Measurements from ENCODE around the gene SSTR3.

SSTR3 gene

GRCh38 chr22:37245740-37246139 lies 33.5 kb upstream of the SSTR3 start:
- no peak for DNase-seq (ENCODE audit: low read depth in 1 of 2, low spot score in 1 of 2)
- H3K27me3 ChIP-seq (ENCODE audit: insufficient read depth, poor library complexity, severe bottlenecking): no peaks in the 10 kb centered on the region
- no peak overlapping the region for H3K4me3 ChIP-seq (replicated peaks; ENCODE audit: insufficient read depth, low read length)
- no peak for TF ChIP-seq GABPA (IDR thresholded peaks at IDR 0.05; ENCODE audit: low read depth)
- TF ChIP-seq POLR2AphosphoS5 (IDR thresholded peaks at IDR 0.05; ENCODE audit: low read depth): no peak
- TF ChIP-seq CTCF (IDR thresholded peaks at IDR 0.05; ENCODE audit: insufficient read depth, low read length): no peak
- no peak for TF ChIP-seq SPI1 (IDR thresholded peaks at IDR 0.05; ENCODE audit: borderline replicate concordance, low read depth)
- no peak for TF ChIP-seq REST (IDR thresholded peaks at IDR 0.05; ENCODE audit: insufficient replicate concordance, low read depth)
- peak overlapping the region; percentile 92 for H3K27ac ChIP-seq (replicated peaks)

- H3K4me3 ChIP-seq (replicated peaks; ENCODE audit: insufficient read depth, low read length): peak overlapping the region; percentile 93; the same call in 1 of the 2 replicates
- H3K27ac ChIP-seq (replicated peaks): peak overlapping the region; percentile 92
- peak in 1 of 2 experiments; percentile 74 for DNase-seq (ENCODE audit: low read depth in 1 of 2, low spot score in 1 of 2)
- no peak for TF ChIP-seq POLR2AphosphoS5 (IDR thresholded peaks at IDR 0.05; ENCODE audit: low read depth)
- TF ChIP-seq SPI1 (IDR thresholded peaks at IDR 0.05; ENCODE audit: borderline replicate concordance, low read depth): peak; percentile 69
- no peak for TF ChIP-seq GABPA (IDR thresholded peaks at IDR 0.05; ENCODE audit: low read depth)
- H3K27me3 ChIP-seq (ENCODE audit: insufficient read depth, poor library complexity, severe bottlenecking): no peaks in the 10 kb centered on the region
Observed at GRCh38 chr22:37244922-37245722, 32.8 kb upstream of the SSTR3 start.

DNA sequence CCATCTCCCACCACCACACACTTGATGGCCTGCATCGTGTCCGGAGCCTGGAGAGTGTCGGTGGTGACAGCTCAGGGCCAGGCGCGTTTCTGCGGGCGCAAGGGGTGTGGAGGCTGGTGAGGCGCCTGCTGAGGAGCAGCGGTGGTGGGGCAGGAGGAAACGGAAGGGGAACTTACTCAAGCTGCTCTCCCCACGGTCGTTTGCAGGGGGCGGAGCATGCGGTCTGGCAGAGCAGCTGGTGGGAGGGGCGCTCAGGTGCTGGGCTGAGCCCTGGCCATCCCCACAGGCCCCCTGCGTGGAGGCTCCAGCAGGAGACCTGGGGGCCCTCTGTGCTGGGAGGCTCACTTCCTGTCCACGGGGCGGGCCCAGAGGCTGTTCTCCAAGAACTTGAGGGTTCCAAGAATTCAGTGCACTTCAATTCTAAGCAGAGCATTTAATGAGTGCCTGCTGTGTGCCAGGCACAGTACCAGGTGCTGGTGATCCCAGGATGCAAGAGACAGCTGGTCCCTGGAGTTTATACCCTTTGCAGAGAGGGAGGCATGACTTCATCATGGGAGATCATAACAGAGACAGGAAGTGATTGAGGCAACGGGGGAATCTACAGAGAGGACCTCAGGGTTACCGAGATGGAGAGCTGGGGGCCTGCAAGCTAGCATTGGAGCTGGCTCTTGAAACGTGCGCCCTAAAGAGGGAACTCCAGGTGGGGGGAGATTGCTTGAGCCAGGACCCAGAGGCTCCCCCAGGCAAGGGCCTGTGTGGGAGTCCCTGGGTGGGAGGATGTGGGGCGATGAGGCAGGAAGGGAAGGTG lies 32.0 kb upstream of the SSTR3 start, which contains the start of gene RAC2:
TSS of gene RAC2 (minus strand) at position 156 of the 808 bp plus-strand sequence. CDS start at position 35, 121 bp downstream.
- H3K27ac ChIP-seq (replicated peaks): peak within 1 kb of the TSS; percentile 92

More for the DNA sequence above, 32.0 kb upstream of the SSTR3 start, which contains the start of gene RAC2:
- peak within 1 kb of the TSS; percentile 93 for H3K4me3 ChIP-seq (replicated peaks; ENCODE audit: insufficient read depth, low read length)
- peak; percentile 99 for DNase-seq (ENCODE audit: low read depth in 1 of 2, low spot score in 1 of 2)
- TF ChIP-seq GABPA (IDR thresholded peaks at IDR 0.05; ENCODE audit: low read depth): peak; percentile 72
- peak; percentile 13 for TF ChIP-seq REST (IDR thresholded peaks at IDR 0.05; ENCODE audit: insufficient replicate concordance, low read depth)
- peak; percentile 71; the same call in 1 of the 2 replicates for TF ChIP-seq SPI1 (IDR thresholded peaks at IDR 0.05; ENCODE audit: borderline replicate concordance, low read depth)
- TF ChIP-seq CTCF (IDR thresholded peaks at IDR 0.05; ENCODE audit: insufficient read depth, low read length): no peak
- TF ChIP-seq POLR2AphosphoS5 (IDR thresholded peaks at IDR 0.05; ENCODE audit: low read depth): peak; percentile 96
- H3K27me3 ChIP-seq (ENCODE audit: insufficient read depth, poor library complexity, severe bottlenecking): no peaks in the 10 kb centered on the region

Data from HL-60 (cell line).